ENCODE data around the gene TEX38. TPM values are rescaled to one million over a fixed set of nuclear protein-coding genes. Genes with fewer than 3 reads are reported as not detected.
A peak's percentile ranks its signal among the peaks of the same experiment; 100 is the strongest.

TEX38 gene
- total RNA-seq, 6 donors from 2014 or later = not detected

DNA sequence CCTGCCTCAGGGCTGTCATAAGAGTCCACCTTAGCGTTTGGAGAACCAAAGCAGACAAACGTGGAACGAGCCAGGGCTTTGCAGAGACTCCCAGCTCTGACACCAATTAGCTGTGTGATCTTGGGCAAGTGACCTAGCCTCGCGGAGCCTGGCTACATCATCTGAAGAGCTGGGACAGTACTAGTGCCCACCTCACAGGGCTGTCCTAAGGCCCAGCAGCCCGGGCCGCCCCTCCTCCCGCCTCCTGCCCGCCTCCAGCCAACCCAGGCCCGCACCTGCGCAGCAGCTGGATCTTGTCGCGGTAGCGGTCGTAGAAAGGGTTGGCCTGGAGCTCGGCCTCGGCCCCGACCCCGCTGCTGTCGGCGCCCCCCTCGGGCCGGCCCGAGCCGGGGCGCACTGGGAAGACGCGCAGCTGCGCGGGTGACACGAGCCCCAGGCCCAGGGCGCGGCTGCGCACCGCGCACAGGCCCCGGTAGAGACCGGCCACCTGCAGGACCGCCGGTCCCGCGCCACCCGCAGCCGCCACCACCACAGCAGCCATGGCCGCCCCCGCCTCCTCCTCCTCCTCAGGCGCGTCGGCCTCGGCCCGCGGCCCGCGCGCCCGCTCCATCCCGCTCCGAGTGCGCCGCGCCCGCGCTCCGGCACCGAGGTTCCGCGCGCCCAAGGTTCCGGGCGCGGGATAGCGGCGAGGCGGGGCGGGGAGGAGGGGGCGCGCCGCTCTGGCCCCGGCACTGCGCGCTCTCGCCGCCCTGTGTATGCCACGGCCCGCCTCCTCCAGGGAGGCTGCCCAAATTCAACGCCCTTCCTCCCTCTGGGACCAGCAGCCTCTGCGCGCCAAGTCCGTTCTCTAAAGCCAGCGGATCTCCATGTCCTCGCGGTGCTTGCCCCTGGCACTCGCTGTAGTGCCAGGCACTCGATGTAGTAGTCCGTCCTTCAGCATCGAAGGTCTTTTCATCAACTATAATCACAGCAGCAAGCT is 3.6 kb upstream of the TEX38 start, which contains the start of gene ATPAF1:
Gene ATPAF1, minus strand, starts transcription at position 583 of the 979 bp plus-strand sequence. Its CDS starts 42 bp downstream, at position 541.
- no peaks in the 10 kb centered on the region for H3K27me3 ChIP-seq
- peaks cover 0 to 21% (median 3%) of the 10 kb centered on the region in 4 donors for H3K36me3 ChIP-seq
- H3K9me3 ChIP-seq = no peaks in the 10 kb centered on the region
- H3K4me1 ChIP-seq = peaks cover 17 to 30% (median 18%) of the 10 kb centered on the region in 4 donors
- H3K27ac ChIP-seq = peak within 1 kb of the TSS; percentile 71 to 88 (median 80)
- ATAC-seq (ENCODE audit: low FRiP score in 2 of 2) (peak; percentile 88 to 95), DNase-seq (peak; percentile 78 to 95)
- TF ChIP-seq EP300 (IDR thresholded peaks at IDR 0.05) (no peak), POLR2AphosphoS5 (IDR thresholded peaks at IDR 0.05) (peak in 1 of 2 donors; percentile 40), POLR2A (IDR thresholded peaks at IDR 0.05) (peak in 2 of 4 donors; percentile 44 to 60)
- TF ChIP-seq, protein P1, sequence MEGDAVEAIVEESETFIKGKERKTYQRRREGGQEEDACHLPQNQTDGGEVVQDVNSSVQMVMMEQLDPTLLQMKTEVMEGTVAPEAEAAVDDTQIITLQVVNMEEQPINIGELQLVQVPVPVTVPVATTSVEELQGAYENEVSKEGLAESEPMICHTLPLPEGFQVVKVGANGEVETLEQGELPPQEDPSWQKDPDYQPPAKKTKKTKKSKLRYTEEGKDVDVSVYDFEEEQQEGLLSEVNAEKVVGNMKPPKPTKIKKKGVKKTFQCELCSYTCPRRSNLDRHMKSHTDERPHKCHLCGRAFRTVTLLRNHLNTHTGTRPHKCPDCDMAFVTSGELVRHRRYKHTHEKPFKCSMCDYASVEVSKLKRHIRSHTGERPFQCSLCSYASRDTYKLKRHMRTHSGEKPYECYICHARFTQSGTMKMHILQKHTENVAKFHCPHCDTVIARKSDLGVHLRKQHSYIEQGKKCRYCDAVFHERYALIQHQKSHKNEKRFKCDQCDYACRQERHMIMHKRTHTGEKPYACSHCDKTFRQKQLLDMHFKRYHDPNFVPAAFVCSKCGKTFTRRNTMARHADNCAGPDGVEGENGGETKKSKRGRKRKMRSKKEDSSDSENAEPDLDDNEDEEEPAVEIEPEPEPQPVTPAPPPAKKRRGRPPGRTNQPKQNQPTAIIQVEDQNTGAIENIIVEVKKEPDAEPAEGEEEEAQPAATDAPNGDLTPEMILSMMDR (IDR thresholded peaks at IDR 0.05) = peak in 2 of 6 experiments; percentile 15 to 28
- 2% methylated on average over 23 to 51 of the region's 96 CpGs for WGBS, 2 donors
- peak within 1 kb of the TSS; percentile 90 to 100 (median 99) for H3K4me3 ChIP-seq

DNA sequence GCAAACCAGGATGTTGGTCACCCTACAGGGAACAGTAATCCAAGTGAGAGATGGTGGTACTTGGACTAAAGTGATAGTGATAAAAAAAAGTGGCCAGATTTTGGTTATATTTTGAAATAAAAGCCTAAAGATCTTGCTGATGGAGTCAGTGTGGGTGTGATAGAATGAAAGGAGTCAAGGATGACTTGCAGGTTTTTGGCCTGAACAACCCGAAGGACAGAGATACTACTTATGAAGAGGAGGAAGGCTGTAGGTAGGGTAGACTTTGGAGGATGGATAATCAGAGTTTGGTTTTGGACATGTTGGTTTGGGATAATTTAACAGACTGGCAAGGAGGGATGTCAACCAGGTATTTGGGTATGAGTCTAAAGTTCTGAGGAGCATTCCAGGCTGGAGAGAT is 1.5 kb upstream of the TEX38 start:
- TF ChIP-seq EP300 (IDR thresholded peaks at IDR 0.05) = no peak
- no peak for TF ChIP-seq POLR2A (IDR thresholded peaks at IDR 0.05)
- no peak for TF ChIP-seq POLR2AphosphoS5 (IDR thresholded peaks at IDR 0.05)
- TF ChIP-seq, protein P1 (IDR thresholded peaks at IDR 0.05) = no peak
- Histone ChIP-seq H3K27me3 (no peaks in the 10 kb centered on the region), H3K4me1 (peaks cover 17 to 30% (median 18%) of the 10 kb centered on the region in 4 donors), H3K4me3 (no peak overlapping the region), H3K27ac (no peak overlapping the region), H3K36me3 (peaks cover 0 to 10% (median 4%) of the 10 kb centered on the region in 4 donors), H3K9me3 (no peaks in the 10 kb centered on the region)
- WGBS, 2 donors = 77 to 82% methylated on average over 1 of the region's 1 CpG
- ATAC-seq (ENCODE audit: low FRiP score in 2 of 2) (no peak), DNase-seq (no peak)

DNA sequence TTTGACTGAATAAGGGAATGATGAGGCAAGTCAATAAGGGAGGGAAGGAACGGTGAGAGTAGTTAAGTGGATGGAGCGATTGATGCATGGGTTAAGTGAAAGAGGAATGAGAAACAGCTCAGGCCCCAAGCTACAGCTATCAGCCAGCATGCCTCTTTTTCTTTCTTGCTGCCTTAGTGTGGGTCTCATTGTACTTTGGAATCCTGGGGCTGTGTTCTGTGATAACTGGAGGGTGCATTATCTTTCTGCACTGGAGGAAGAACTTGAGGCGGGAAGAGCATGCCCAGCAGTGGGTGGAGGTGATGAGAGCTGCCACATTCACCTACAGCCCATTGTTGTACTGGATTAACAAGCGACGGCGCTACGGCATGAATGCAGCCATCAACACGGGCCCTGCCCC is 1.0 kb downstream of the TEX38 start:
- no peaks in the 10 kb centered on the region for H3K9me3 ChIP-seq
- 79 to 80% methylated on average over 8 of the region's 8 CpGs for WGBS, 2 donors

DNA sequence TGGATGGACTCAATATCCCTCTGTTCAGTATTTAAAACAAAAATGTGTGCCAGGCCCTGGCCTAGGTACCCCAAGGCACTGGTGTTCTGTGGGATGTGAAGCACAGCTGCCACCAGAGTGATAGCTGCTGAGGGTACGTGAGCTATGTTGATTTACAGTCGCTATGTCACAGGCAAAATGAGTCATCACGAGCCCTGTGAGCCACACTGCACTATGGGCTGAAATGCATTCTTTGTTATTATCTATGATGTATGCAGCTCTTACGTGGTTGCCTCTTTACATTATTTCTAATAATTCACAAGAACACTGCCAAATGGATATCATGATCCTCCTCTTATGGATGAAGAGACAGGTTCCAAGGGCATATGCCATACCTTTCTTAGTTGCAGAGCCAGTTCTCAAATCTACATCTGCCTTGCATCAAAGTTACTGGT is 2.1 kb downstream of the TEX38 start:
- Histone ChIP-seq H3K4me3 (no peak overlapping the region), H3K27ac (no peak overlapping the region), H3K27me3 (no peaks in the 10 kb centered on the region), H3K9me3 (no peaks in the 10 kb centered on the region), H3K36me3 (peaks cover 0 to 42% (median 20%) of the 10 kb centered on the region in 4 donors), H3K4me1 (peaks cover 0 to under 1% (median 0%) of the 10 kb centered on the region in 4 donors)
- no peak for ATAC-seq (ENCODE audit: low FRiP score in 2 of 2)
- WGBS, 2 donors = 67 to 93% methylated on average over 3 to 4 of the region's 4 CpGs
- no peak for DNase-seq
- TF ChIP-seq POLR2A (IDR thresholded peaks at IDR 0.05) = no peak
- no peak for TF ChIP-seq POLR2AphosphoS5 (IDR thresholded peaks at IDR 0.05)
- TF ChIP-seq, protein P1 (IDR thresholded peaks at IDR 0.05) = no peak
- TF ChIP-seq EP300 (IDR thresholded peaks at IDR 0.05) = no peak

More for the DNA sequence above, 1.0 kb downstream of the TEX38 start:
- peaks cover 0 to 10% (median under 1%) of the 10 kb centered on the region in 4 donors for H3K4me1 ChIP-seq
- TF ChIP-seq, protein P1 (IDR thresholded peaks at IDR 0.05) = no peak
- TF ChIP-seq EP300 (IDR thresholded peaks at IDR 0.05) (no peak), POLR2AphosphoS5 (IDR thresholded peaks at IDR 0.05) (no peak), POLR2A (IDR thresholded peaks at IDR 0.05) (no peak)
- DNase-seq (no peak), ATAC-seq (ENCODE audit: low FRiP score in 2 of 2) (no peak)
- no peak overlapping the region for H3K27ac ChIP-seq
- no peak overlapping the region for H3K4me3 ChIP-seq
- no peaks in the 10 kb centered on the region for H3K27me3 ChIP-seq
- peaks cover 0 to 32% (median 13%) of the 10 kb centered on the region in 4 donors for H3K36me3 ChIP-seq
